Natural killer cell (primary cell): ENCODE measurements around the gene MYL5. TPM values are rescaled to one million over a fixed set of nuclear protein-coding genes. Genes with fewer than 3 reads are reported as not detected.

Source experiments
- ATAC-seq, 3 donors: fragments of 150-1000 bp in 2 of 3; fragments of 200-7000 bp in 1 of 3; cut with Tn5 transposase; 1 replicate in 1 of 3; 2 replicates in 2 of 3; pipeline ENCODE4 v1.10.0; 2021; ENCODE audit warnings: mild to moderate bottlenecking in 2 of 3, moderate library complexity in 2 of 3
- DNase-seq, 2 donors: peaks; one replicate each; pipeline versions ENCODE4 v3.0.0 to v3.0.0-alpha.2; 2013 to 2021; ENCODE audit warnings: mixed read lengths in 1 of 2
- H3K27ac ChIP-seq: one replicate; pipeline ENCODE4 v1.5.1; 2013; ENCODE audit warnings: mild to moderate bottlenecking, low read length
- H3K27me3 ChIP-seq: one replicate; pipeline ENCODE4 v1.6.1; 2013; ENCODE audit warnings: low read length; ENCODE audit not compliant: control insufficient read depth, insufficient read depth
- H3K36me3 ChIP-seq: one replicate; pipeline ENCODE4 v1.6.1; 2013; ENCODE audit warnings: low read length; ENCODE audit not compliant: control insufficient read depth, insufficient read depth
- H3K4me1 ChIP-seq: one replicate; pipeline ENCODE4 v1.6.1; 2013; ENCODE audit warnings: low read length; ENCODE audit not compliant: control insufficient read depth, insufficient read depth
- H3K4me3 ChIP-seq: one replicate; pipeline ENCODE4 v1.5.1; 2013; ENCODE audit warnings: low read length
- H3K9me3 ChIP-seq: one replicate; pipeline ENCODE4 v1.6.1; 2013; ENCODE audit warnings: low read length; ENCODE audit not compliant: control insufficient read depth, insufficient read depth
- H3K27ac Mint-ChIP-seq, 2 donors: one replicate each; pipeline ENCODE4 v1.8.0; 2022; ENCODE audit warnings: mild to moderate bottlenecking in 2 of 2, mixed read lengths in 2 of 2, moderate library complexity in 1 of 2
- H3K27me3 Mint-ChIP-seq, 2 donors: one replicate each; pipeline ENCODE4 v1.8.0; 2022; ENCODE audit warnings: low read depth in 2 of 2, mixed read lengths in 2 of 2
- H3K36me3 Mint-ChIP-seq: one replicate; pipeline ENCODE4 v1.8.0; 2022; ENCODE audit warnings: mixed read lengths
- H3K4me1 Mint-ChIP-seq, 2 donors: one replicate each; pipeline ENCODE4 v1.8.0; 2022; ENCODE audit warnings: mixed read lengths in 2 of 2
- H3K4me3 Mint-ChIP-seq: one replicate; pipeline ENCODE4 v1.8.0; 2022; ENCODE audit warnings: mild to moderate bottlenecking, moderate library complexity, mixed read lengths
- H3K9me3 Mint-ChIP-seq, 2 donors: one replicate each; pipeline ENCODE4 v1.8.0; 2022; ENCODE audit warnings: mixed read lengths in 2 of 2
- WGBS: methylation state at CpG from one replicate; pipeline ENCODE4 v1.1.7; 2013; ENCODE audit warnings: missing lambda C conversion rate; ENCODE audit not compliant: insufficient coverage; 5-methylcytosine and 5-hydroxymethylcytosine counted together
- intact Hi-C: fragments of 100-400 bp; cut with micrococcal nuclease; formaldehyde crosslinking; loops from one replicate; pipeline ENCODE4 v1.14.2; 2022
- total RNA-seq, 4 donors: library from RNA; stranded (reverse); fragments of 120-200 nt in 1 of 4; gene quantifications; one replicate each; pipeline versions ENCODE4 v1.2.3 to v1.2.4, GENCODE V29; 2013 to 2022
- TF ChIP-seq, protein P1 (sequence below): fragments of 200-600 bp; IDR thresholded peaks from one replicate; pipeline ENCODE4 v1.8.0; 2022; ENCODE audit warnings: antibody characterized with exemption

MYL5 gene
- total RNA-seq, 3 donors from 2014 or later (not counting 1 experiment from before 2014, with no cell fraction given), result 23.4 to 39.5 (median 30.1) TPM

DNA sequence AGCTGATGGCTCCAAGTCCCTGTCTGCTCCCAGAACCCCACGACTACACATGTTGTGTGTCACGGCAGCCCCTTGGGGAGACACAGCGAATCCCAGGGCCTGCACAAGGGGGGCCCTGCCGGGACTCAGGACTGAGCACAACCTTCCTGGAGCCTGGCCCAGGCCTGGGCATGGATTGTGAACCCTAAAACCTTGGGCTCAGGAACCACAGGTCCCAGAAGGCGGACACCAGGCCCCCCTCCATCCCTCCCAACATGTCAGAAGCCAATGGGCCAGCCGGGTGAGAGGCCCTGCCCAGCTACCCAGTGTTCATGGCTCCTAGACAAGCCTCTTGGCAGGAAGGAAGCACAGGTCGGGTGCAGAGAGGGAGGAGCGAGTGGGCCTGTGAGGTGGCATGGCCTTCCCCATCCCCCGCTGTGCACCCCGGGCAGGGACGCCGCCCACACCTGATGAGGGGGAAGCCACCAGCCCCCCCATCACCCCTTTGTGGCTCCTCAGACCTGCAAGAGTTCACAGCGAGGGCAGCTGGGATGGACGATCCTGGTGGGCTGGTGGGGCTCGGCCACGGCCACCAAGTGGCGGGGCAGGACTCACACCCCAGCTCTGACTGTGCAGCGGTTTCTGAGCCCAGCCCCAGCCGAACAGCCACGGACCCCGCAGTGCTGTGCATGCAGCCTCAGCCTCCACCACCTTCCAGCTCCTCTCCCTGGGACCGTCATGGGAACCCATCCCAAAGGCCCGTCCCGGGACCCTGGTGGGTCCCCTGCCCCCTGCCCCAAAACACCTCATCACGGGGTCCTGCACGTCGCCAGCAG lies 45.3 kb upstream of the MYL5 start:
- DNase-seq (no peak), ATAC-seq (no peak)
- intact Hi-C loops, result no loop called here
- H3K36me3 ChIP-seq, result no peaks in the 10 kb centered on the region
- H3K27me3 ChIP-seq, result no peaks in the 10 kb centered on the region
- 87% methylated on average over 27 of the region's 27 CpGs for WGBS
- H3K9me3 ChIP-seq, result no peaks in the 10 kb centered on the region
- no peak overlapping the region for H3K27ac Mint-ChIP-seq
- no peaks in the 10 kb centered on the region for H3K4me1 ChIP-seq
- no peak overlapping the region for H3K4me3 ChIP-seq
- H3K36me3 Mint-ChIP-seq, result no peaks in the 10 kb centered on the region
- H3K4me3 Mint-ChIP-seq, result no peak overlapping the region
- H3K27ac ChIP-seq, result no peak overlapping the region
- peaks cover 0 to 2% of the 10 kb centered on the region in 2 donors for H3K9me3 Mint-ChIP-seq
- TF ChIP-seq, protein P1, sequence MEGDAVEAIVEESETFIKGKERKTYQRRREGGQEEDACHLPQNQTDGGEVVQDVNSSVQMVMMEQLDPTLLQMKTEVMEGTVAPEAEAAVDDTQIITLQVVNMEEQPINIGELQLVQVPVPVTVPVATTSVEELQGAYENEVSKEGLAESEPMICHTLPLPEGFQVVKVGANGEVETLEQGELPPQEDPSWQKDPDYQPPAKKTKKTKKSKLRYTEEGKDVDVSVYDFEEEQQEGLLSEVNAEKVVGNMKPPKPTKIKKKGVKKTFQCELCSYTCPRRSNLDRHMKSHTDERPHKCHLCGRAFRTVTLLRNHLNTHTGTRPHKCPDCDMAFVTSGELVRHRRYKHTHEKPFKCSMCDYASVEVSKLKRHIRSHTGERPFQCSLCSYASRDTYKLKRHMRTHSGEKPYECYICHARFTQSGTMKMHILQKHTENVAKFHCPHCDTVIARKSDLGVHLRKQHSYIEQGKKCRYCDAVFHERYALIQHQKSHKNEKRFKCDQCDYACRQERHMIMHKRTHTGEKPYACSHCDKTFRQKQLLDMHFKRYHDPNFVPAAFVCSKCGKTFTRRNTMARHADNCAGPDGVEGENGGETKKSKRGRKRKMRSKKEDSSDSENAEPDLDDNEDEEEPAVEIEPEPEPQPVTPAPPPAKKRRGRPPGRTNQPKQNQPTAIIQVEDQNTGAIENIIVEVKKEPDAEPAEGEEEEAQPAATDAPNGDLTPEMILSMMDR, result no peak
- peaks cover 0 to 4% of the 10 kb centered on the region in 2 donors for H3K4me1 Mint-ChIP-seq
- peaks cover 0 to 2% of the 10 kb centered on the region in 2 donors for H3K27me3 Mint-ChIP-seq

DNA sequence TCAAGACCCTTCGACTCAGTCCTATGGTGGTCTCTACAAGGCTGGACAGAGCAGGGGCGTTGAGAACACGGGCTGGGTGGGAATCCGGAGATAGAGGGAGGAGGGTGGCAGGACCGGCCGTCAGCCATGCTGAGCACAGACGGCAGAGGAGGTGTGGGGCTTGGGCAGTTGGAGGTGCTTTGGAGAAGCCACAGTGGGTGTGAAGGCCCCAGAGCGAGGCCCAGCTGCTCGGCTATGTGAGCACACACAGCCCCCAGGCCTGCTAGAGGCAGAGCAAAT lies 44.8 kb upstream of the MYL5 start:
- H3K27me3 Mint-ChIP-seq, result peaks cover 0 to 2% of the 10 kb centered on the region in 2 donors
- Histone ChIP-seq H3K4me1 (no peaks in the 10 kb centered on the region), H3K9me3 (no peaks in the 10 kb centered on the region), H3K4me3 (no peak overlapping the region), H3K36me3 (no peaks in the 10 kb centered on the region), H3K27ac (no peak overlapping the region), H3K27me3 (no peaks in the 10 kb centered on the region)
- 93% methylated on average over 9 of the region's 9 CpGs for WGBS
- H3K9me3 Mint-ChIP-seq, result peaks cover 0 to 2% of the 10 kb centered on the region in 2 donors
- H3K4me3 Mint-ChIP-seq, result no peak overlapping the region
- no peak overlapping the region for H3K27ac Mint-ChIP-seq
- no peaks in the 10 kb centered on the region for H3K36me3 Mint-ChIP-seq
- DNase-seq (no peak), ATAC-seq (no peak)
- intact Hi-C loops, result no loop called here
- TF ChIP-seq, protein P1, result no peak
- H3K4me1 Mint-ChIP-seq, result no peaks in the 10 kb centered on the region

DNA sequence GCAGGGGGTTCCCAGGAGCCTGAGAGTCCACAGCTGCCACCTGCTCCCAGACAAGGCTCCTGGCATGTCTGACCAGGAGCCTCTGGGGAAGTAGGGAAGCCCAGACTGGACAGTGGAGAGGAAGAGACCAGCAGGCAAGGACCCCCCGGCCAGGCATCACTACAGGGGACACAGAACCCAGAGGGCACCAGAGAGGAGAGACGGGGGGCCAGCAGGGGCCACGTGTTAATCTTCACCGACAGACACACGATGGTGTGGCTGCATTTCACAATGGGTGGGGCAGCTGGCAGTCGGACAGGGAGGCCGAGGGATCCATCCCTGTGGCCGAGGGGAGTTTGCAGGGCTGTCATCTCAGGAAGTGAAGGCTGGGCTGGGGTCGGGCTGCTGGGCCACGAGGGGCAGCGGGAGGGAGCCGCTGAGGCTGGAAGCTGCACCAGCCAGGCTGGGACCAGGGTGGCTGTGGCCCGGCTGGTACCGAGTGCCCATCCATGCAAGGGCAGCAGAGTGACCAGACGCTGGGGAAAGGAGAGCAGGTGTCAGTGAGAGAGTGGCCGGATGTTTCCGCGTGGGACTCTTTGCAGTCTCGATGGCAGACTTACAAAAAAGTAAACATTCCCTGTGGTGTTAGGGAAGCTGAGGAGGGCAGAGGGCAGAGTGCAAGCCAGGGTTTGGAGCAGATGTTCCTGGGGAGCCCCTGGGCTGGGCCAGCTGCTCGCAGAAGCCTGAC lies 44.3 kb upstream of the MYL5 start:
- 81% methylated on average over 20 of the region's 20 CpGs for WGBS
- Mint-ChIP-seq H3K27me3 (peaks cover 0 to 2% of the 10 kb centered on the region in 2 donors), H3K4me1 (no peaks in the 10 kb centered on the region), H3K27ac (no peak overlapping the region), H3K36me3 (no peaks in the 10 kb centered on the region), H3K4me3 (no peak overlapping the region), H3K9me3 (peaks cover 0 to 2% of the 10 kb centered on the region in 2 donors)
- Histone ChIP-seq H3K27ac (no peak overlapping the region), H3K27me3 (no peaks in the 10 kb centered on the region), H3K36me3 (no peaks in the 10 kb centered on the region), H3K9me3 (no peaks in the 10 kb centered on the region), H3K4me3 (no peak overlapping the region), H3K4me1 (no peaks in the 10 kb centered on the region)
- DNase-seq, result no peak
- TF ChIP-seq, protein P1, result no peak
- no peak for ATAC-seq
- intact Hi-C loops, result no loop called here
